ENCODE measurements around the gene CDHR4. TPM values are rescaled to one million over a fixed set of nuclear protein-coding genes. Genes with fewer than 3 reads are reported as not detected.

The CDHR4 gene
- total RNA-seq, 4 donors from 2014 or later = 0.36 to 6.0 TPM; not detected in 2

GRCh38 chr3:49792371-49793150 lies 7.1 kb downstream of the CDHR4 start:
- ATAC-seq (ENCODE audit: low FRiP score) (no peak), DNase-seq (ENCODE audit: low spot score) (no peak)
- no peak for TF ChIP-seq CTCF (IDR thresholded peaks at IDR 0.05)

GRCh38 chr3:49791571-49791970 lies 8.1 kb downstream of the CDHR4 start:
- no peak for DNase-seq (ENCODE audit: low spot score)

GRCh38 chr3:49790626-49791411 lies 8.9 kb downstream of the CDHR4 start:
- no peak for TF ChIP-seq CTCF (IDR thresholded peaks at IDR 0.05)
- no peak for DNase-seq (ENCODE audit: low spot score)
- no peak for ATAC-seq (ENCODE audit: low FRiP score)

More at GRCh38 chr3:49791571-49791970, 8.1 kb downstream of the CDHR4 start:
- no peak for ATAC-seq (ENCODE audit: low FRiP score)
- TF ChIP-seq CTCF (IDR thresholded peaks at IDR 0.05) = no peak

GRCh38 chr3:49788056-49788455 lies 11.6 kb downstream of the CDHR4 start:
- DNase-seq (ENCODE audit: low spot score) (no peak), ATAC-seq (ENCODE audit: low FRiP score) (no peak)
- TF ChIP-seq CTCF (IDR thresholded peaks at IDR 0.05) = no peak

- TF ChIP-seq CTCF (IDR thresholded peaks at IDR 0.05) = no peak
- no peak for DNase-seq (ENCODE audit: low spot score)
- ATAC-seq (ENCODE audit: low FRiP score) = no peak
These were observed 12.1 kb downstream of the CDHR4 start for GRCh38 chr3:49787536-49787935.

GRCh38 chr3:49787182-49787464 lies 12.6 kb downstream of the CDHR4 start:
- no peak for TF ChIP-seq CTCF (IDR thresholded peaks at IDR 0.05)
- DNase-seq (ENCODE audit: low spot score) (no peak), ATAC-seq (ENCODE audit: low FRiP score) (no peak)

Data from omental fat pad (tissue), 4 donors.